HEK293 (cell line): ENCODE data around the gene FILIP1L.

Experiments
- CTCF ChIA-PET: fragments of 350-600 bp; formaldehyde crosslinking; extraction: SDS; loops from one replicate; lab custom pipeline; 2021; ENCODE audit warnings: antibody characterized with exemption; lab: Yijun Ruan, JAX
- POLR2A ChIA-PET: fragments of 300-600 bp; formaldehyde crosslinking; extraction: SDS; loops from one replicate; lab custom pipeline; 2020; ENCODE audit warnings: antibody characterized with exemption, inconsistent platforms; lab: Yijun Ruan, JAX
- H3K27ac ChIP-seq: fragments of 200-500 bp; sonication (Bioruptor generic); 2 replicates; pipeline ENCODE4 v1.5.1; 2014; ENCODE audit warnings: low read depth, low read length, control low read depth, inconsistent platforms; ENCODE audit errors: extremely low read depth
- H3K36me3 ChIP-seq, 2 experiments: fragments of 200-500 bp in 1 of 2; sonication (Bioruptor generic) in 1 of 2; 1 replicate in 1 of 2; 2 replicates in 1 of 2; pipeline ENCODE4 v1.5.1; 2014 to 2017; ENCODE audit warnings: inconsistent platforms in 2 of 2, low read length in 2 of 2; ENCODE audit not compliant: control insufficient read depth in 2 of 2, insufficient read depth in 1 of 2
- H3K4me1 ChIP-seq: fragments of 200-500 bp; sonication (Bioruptor generic); 2 replicates; pipeline ENCODE4 v1.5.1; 2014; ENCODE audit warnings: mild to moderate bottlenecking, low read length, inconsistent platforms; ENCODE audit not compliant: control insufficient read depth, insufficient read depth
- H3K4me3 ChIP-seq: 2 replicates; pipeline ENCODE4 v1.5.1; 2011; ENCODE audit warnings: low read depth, mild to moderate bottlenecking, control low read depth, low read length, moderate library complexity
- H3K9me3 ChIP-seq: fragments of 200-500 bp; sonication (Bioruptor generic); 2 replicates; pipeline ENCODE4 v1.5.1; 2014; ENCODE audit warnings: low read depth, low read length, inconsistent platforms; ENCODE audit not compliant: control insufficient read depth, insufficient read depth
- BCL6B ChIP-seq: fragments of 450-650 bp; formaldehyde crosslinking; IDR thresholded peaks from 2 replicates; pipeline ENCODE4 v1.5.1; 2017; ENCODE audit warnings: missing biosample characterization, missing genetic modification characterization
- HOXA7 ChIP-seq: sonication (generic); formaldehyde crosslinking; IDR thresholded peaks from 2 replicates; pipeline ENCODE4 v1.8.1; 2022; ENCODE audit warnings: missing genetic modification reagents, borderline replicate concordance
- MZF1 ChIP-seq: fragments of 450-650 bp; formaldehyde crosslinking; IDR thresholded peaks from 2 replicates; pipeline ENCODE4 v1.5.1; 2017; ENCODE audit warnings: missing biosample characterization, missing genetic modification characterization, borderline replicate concordance
- PATZ1 ChIP-seq: fragments of 450-650 bp; formaldehyde crosslinking; IDR thresholded peaks from 2 replicates; pipeline ENCODE4 v1.5.1; 2016; ENCODE audit warnings: missing biosample characterization, missing genetic modification characterization
- TCF7L2 ChIP-seq: IDR thresholded peaks from 2 replicates; pipeline ENCODE4 v1.6.1; 2011; ENCODE audit warnings: low read depth, mild to moderate bottlenecking, inconsistent platforms, low read length, moderate library complexity, borderline replicate concordance
- ZBTB49 ChIP-seq: fragments of 450-650 bp; formaldehyde crosslinking; IDR thresholded peaks from 2 replicates; pipeline ENCODE4 v1.5.1; 2016; ENCODE audit warnings: missing biosample characterization, missing genetic modification characterization, low read depth
- ZBTB8A ChIP-seq: fragments of 450-650 bp; formaldehyde crosslinking; IDR thresholded peaks from 2 replicates; pipeline ENCODE4 v1.5.1; 2016; ENCODE audit warnings: missing biosample characterization, missing genetic modification characterization
- ZNF266 ChIP-seq: fragments of 450-650 bp; formaldehyde crosslinking; IDR thresholded peaks from 2 replicates; pipeline ENCODE4 v1.5.1; 2016; ENCODE audit warnings: missing biosample characterization, missing genetic modification characterization, low read depth
- ZNF311 ChIP-seq: fragments of 450-650 bp; formaldehyde crosslinking; IDR thresholded peaks from 2 replicates; pipeline ENCODE4 v1.5.1; 2017; ENCODE audit warnings: missing biosample characterization, missing genetic modification characterization, borderline replicate concordance
- ZNF37A ChIP-seq: fragments of 450-650 bp; IDR thresholded peaks from 2 replicates; pipeline ENCODE4 v1.5.1; 2018; ENCODE audit warnings: missing biosample characterization, missing genetic modification characterization
- ZNF423 ChIP-seq: fragments of 450-650 bp; formaldehyde crosslinking; IDR thresholded peaks from 2 replicates; pipeline ENCODE4 v1.5.1; 2016; ENCODE audit warnings: missing biosample characterization, missing genetic modification characterization
- ZNF514 ChIP-seq: fragments of 450-650 bp; formaldehyde crosslinking; IDR thresholded peaks from 2 replicates; pipeline ENCODE4 v1.5.1; 2016; ENCODE audit warnings: missing biosample characterization, missing genetic modification characterization
- ZNF571 ChIP-seq: fragments of 450-650 bp; formaldehyde crosslinking; IDR thresholded peaks from 2 replicates; pipeline ENCODE4 v1.5.0; 2017; ENCODE audit warnings: missing biosample characterization, missing genetic modification characterization
- ZNF654 ChIP-seq: fragments of 450-650 bp; formaldehyde crosslinking; IDR thresholded peaks from 2 replicates; pipeline ENCODE4 v1.5.1; 2016; ENCODE audit warnings: low read depth, missing biosample characterization, missing genetic modification characterization
- TF ChIP-seq, protein P1 (sequence below): fragments of 450-650 bp; formaldehyde crosslinking; IDR thresholded peaks from 2 replicates; pipeline ENCODE4 v1.5.1; 2016; ENCODE audit warnings: missing biosample characterization, missing genetic modification characterization
- TF ChIP-seq, protein P2 (sequence below): fragments of 450-650 bp; formaldehyde crosslinking; IDR thresholded peaks from 2 replicates; pipeline ENCODE4 v1.5.1; 2017; ENCODE audit warnings: missing biosample characterization, missing genetic modification characterization
- TF ChIP-seq, protein P3 (sequence below): fragments of 450-650 bp; formaldehyde crosslinking; IDR thresholded peaks from 2 replicates; pipeline ENCODE4 v1.5.1; 2016; ENCODE audit warnings: missing biosample characterization, missing genetic modification characterization
- TF ChIP-seq, protein P4 (sequence below): IDR thresholded peaks from 2 replicates; pipeline ENCODE4 v1.6.1; 2011; ENCODE audit warnings: mild to moderate bottlenecking, low read depth, low read length, borderline replicate concordance

Gene FILIP1L

DNA sequence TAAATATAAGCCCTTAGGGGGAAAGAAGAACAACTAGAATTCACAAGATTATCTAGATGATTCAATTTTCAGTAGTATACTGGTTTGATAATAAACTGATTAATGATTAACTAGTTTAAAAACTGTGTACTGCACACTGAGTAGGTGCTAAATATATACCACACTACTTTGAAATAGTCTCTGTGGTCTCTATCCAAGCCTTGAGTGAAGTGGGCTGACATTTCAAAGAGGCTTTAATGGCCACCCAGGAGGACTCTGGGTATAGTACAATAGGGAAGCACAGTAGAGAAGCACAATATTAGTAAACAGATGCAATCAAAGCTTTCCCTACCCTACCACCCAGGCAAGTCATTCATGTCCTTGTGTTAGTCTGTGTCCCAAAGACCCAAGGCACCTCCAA is 46.7 kb downstream of the FILIP1L start:
- H3K27ac ChIP-seq, result no peak overlapping the region
- H3K9me3 ChIP-seq, result no peaks in the 10 kb centered on the region
- no peak overlapping the region for H3K4me3 ChIP-seq
- TF ChIP-seq ZNF571 (tag by site-specific recombination), result no peak
- TF ChIP-seq, protein P1, sequence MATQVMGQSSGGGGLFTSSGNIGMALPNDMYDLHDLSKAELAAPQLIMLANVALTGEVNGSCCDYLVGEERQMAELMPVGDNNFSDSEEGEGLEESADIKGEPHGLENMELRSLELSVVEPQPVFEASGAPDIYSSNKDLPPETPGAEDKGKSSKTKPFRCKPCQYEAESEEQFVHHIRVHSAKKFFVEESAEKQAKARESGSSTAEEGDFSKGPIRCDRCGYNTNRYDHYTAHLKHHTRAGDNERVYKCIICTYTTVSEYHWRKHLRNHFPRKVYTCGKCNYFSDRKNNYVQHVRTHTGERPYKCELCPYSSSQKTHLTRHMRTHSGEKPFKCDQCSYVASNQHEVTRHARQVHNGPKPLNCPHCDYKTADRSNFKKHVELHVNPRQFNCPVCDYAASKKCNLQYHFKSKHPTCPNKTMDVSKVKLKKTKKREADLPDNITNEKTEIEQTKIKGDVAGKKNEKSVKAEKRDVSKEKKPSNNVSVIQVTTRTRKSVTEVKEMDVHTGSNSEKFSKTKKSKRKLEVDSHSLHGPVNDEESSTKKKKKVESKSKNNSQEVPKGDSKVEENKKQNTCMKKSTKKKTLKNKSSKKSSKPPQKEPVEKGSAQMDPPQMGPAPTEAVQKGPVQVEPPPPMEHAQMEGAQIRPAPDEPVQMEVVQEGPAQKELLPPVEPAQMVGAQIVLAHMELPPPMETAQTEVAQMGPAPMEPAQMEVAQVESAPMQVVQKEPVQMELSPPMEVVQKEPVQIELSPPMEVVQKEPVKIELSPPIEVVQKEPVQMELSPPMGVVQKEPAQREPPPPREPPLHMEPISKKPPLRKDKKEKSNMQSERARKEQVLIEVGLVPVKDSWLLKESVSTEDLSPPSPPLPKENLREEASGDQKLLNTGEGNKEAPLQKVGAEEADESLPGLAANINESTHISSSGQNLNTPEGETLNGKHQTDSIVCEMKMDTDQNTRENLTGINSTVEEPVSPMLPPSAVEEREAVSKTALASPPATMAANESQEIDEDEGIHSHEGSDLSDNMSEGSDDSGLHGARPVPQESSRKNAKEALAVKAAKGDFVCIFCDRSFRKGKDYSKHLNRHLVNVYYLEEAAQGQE (tag by site-specific recombination), result no peak
- no peak for TF ChIP-seq MZF1 (tag by site-specific recombination)
- TF ChIP-seq BCL6B, result no peak
- TF ChIP-seq PATZ1 (tag by site-specific recombination), result no peak
- TF ChIP-seq ZNF654 (tag by site-specific recombination), result no peak
- no peak for TF ChIP-seq ZBTB8A (tag by site-specific recombination)
- no peak for TF ChIP-seq TCF7L2
- TF ChIP-seq HOXA7, result no peak
- TF ChIP-seq, protein P2, sequence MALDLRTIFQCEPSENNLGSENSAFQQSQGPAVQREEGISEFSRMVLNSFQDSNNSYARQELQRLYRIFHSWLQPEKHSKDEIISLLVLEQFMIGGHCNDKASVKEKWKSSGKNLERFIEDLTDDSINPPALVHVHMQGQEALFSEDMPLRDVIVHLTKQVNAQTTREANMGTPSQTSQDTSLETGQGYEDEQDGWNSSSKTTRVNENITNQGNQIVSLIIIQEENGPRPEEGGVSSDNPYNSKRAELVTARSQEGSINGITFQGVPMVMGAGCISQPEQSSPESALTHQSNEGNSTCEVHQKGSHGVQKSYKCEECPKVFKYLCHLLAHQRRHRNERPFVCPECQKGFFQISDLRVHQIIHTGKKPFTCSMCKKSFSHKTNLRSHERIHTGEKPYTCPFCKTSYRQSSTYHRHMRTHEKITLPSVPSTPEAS, result no peak
- TF ChIP-seq ZBTB49 (tag by site-specific recombination), result no peak
- TF ChIP-seq, protein P3, sequence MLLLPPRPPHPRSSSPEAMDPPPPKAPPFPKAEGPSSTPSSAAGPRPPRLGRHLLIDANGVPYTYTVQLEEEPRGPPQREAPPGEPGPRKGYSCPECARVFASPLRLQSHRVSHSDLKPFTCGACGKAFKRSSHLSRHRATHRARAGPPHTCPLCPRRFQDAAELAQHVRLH, result no peak
- no peak for TF ChIP-seq ZNF266 (tag by site-specific recombination)
- H3K4me1 ChIP-seq, result no peaks in the 10 kb centered on the region
- CTCF ChIA-PET, result interaction anchor here (0.5 to 2.5 kb wide), 4 partner anchors 11 to 258 kb away, joined by 3 to 8 read pairs (median 3); no protein-coding TSS in a partner anchor
- POLR2A ChIA-PET, result no interaction called here
- no peaks in the 10 kb centered on the region for H3K36me3 ChIP-seq

DNA sequence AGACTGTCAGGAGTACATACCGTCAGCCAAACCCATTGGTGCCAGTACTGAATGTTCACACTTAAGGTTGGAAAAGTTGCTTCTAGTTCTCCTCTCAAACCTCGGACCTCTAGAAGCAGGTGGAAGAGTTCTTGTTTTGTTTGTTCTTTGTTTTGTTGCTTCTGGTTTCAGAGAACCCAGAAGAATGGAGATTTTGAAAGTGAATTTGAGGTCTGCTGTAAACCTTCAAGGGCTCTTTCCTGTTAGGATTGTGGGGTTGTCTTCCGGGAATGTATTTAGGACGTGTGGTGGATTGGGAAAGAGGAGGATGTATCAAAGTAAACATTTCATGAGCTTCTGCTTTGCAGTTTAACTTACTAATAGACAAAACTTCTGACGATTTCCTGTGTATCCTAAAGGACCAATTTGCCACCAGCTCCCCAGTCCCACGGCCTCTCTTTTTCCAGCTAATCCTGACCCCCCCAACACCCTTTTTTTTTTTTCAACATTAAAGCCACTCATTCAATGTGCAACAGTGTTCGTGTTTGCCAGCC is 50.3 kb downstream of the FILIP1L start:
- TF ChIP-seq ZNF37A (tag by site-specific recombination) (no peak), ZNF514 (tag by site-specific recombination) (no peak), ZNF654 (tag by site-specific recombination) (no peak), BCL6B (no peak), ZNF311 (tag by site-specific recombination) (no peak), ZNF423 (tag by site-specific recombination) (no peak)
- TF ChIP-seq, protein P4, sequence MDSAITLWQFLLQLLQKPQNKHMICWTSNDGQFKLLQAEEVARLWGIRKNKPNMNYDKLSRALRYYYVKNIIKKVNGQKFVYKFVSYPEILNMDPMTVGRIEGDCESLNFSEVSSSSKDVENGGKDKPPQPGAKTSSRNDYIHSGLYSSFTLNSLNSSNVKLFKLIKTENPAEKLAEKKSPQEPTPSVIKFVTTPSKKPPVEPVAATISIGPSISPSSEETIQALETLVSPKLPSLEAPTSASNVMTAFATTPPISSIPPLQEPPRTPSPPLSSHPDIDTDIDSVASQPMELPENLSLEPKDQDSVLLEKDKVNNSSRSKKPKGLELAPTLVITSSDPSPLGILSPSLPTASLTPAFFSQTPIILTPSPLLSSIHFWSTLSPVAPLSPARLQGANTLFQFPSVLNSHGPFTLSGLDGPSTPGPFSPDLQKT, result no peak
- ChIA-PET CTCF (no interaction called here), POLR2A (no interaction called here)
- Histone ChIP-seq H3K27ac (no peak overlapping the region), H3K36me3 (no peaks in the 10 kb centered on the region), H3K9me3 (no peaks in the 10 kb centered on the region), H3K4me1 (no peaks in the 10 kb centered on the region), H3K4me3 (no peak overlapping the region)
